ENCODE results near the gene PLSCR3.

GRCh38 chr17:7413346-7413985 is 19.1 kb upstream of the PLSCR3 start:
- TF ChIP-seq CTCF (IDR thresholded peaks at IDR 0.05) (no peak), POLR2A (IDR thresholded peaks at IDR 0.05) (no peak)

Measured in thyroid gland (tissue), 4 donors.